KG1 (cell line): Measurements from ENCODE around the gene RUNX1.

Experiments used
- DNase-seq: peaks from one replicate; lab custom pipeline; 2025; lab: John Stamatoyannopoulos, UW

The RUNX1 gene

GRCh38 chr21:34946385-34946840 is 102.7 kb downstream of the RUNX1 start:
- DNase-seq: no peak

GRCh38 chr21:34945288-34945687 is 103.8 kb downstream of the RUNX1 start:
- no peak for DNase-seq

- DNase-seq: no peak
Observed at GRCh38 chr21:34944015-34944755, 104.9 kb downstream of the RUNX1 start.

GRCh38 chr21:34942911-34943310 is 106.2 kb downstream of the RUNX1 start:
- no peak for DNase-seq

GRCh38 chr21:34941162-34941561 is 107.9 kb downstream of the RUNX1 start:
- DNase-seq: no peak

- DNase-seq: no peak
Observed at GRCh38 chr21:34939673-34940331, 109.3 kb downstream of the RUNX1 start.

- DNase-seq: no peak
Observed at GRCh38 chr21:34938089-34938764, 110.9 kb downstream of the RUNX1 start.

GRCh38 chr21:34936883-34937563 is 112.1 kb downstream of the RUNX1 start:
- DNase-seq: no peak

GRCh38 chr21:34936371-34936789 is 112.7 kb downstream of the RUNX1 start:
- no peak for DNase-seq

- DNase-seq: no peak
Observed at GRCh38 chr21:34935898-34936297, 113.2 kb downstream of the RUNX1 start.

GRCh38 chr21:34935452-34935851 is 113.7 kb downstream of the RUNX1 start:
- no peak for DNase-seq

- no peak for DNase-seq
Observed at GRCh38 chr21:34934350-34934749, 114.8 kb downstream of the RUNX1 start.

- DNase-seq: no peak
Observed at GRCh38 chr21:34933609-34934335, 115.3 kb downstream of the RUNX1 start.

- no peak for DNase-seq
Observed at GRCh38 chr21:34932233-34932632, 116.9 kb downstream of the RUNX1 start.

- DNase-seq: no peak
Observed at GRCh38 chr21:34930971-34931370, 118.1 kb downstream of the RUNX1 start.

GRCh38 chr21:34928637-34929036 is 120.5 kb downstream of the RUNX1 start:
- DNase-seq: no peak

GRCh38 chr21:34927992-34928391 is 121.1 kb downstream of the RUNX1 start:
- no peak for DNase-seq

- DNase-seq: no peak
Observed at GRCh38 chr21:34926803-34927467, 122.2 kb downstream of the RUNX1 start.

- DNase-seq: no peak
Observed at GRCh38 chr21:34925597-34925996, 123.5 kb downstream of the RUNX1 start.

GRCh38 chr21:34924771-34925419 is 124.2 kb downstream of the RUNX1 start:
- no peak for DNase-seq

GRCh38 chr21:34924194-34924593 is 124.9 kb downstream of the RUNX1 start:
- DNase-seq: no peak
